GM19351 (cell line): Measurements from ENCODE around the gene PYDC1.
"Not testable (repeated sequence)": the region's sequence is repeated elsewhere in the genome, so short reads cannot be mapped to it uniquely, and the experiment has no call there.

Experiments
- ATAC-seq: cut with Tn5 transposase; IDR thresholded peaks from one replicate; pipeline ENCODE4 v1.9.1; 2021; ENCODE audit warnings: mild to moderate bottlenecking, moderate library complexity; ENCODE audit not compliant: unreplicated experiment

Gene PYDC1

GRCh38 chr16:31196324-31197088, 20.4 kb downstream of the PYDC1 start:
- no peak for ATAC-seq

GRCh38 chr16:31195861-31196260, 21.1 kb downstream of the PYDC1 start:
- not testable (repeated sequence) for ATAC-seq

GRCh38 chr16:31194898-31195297, 22.0 kb downstream of the PYDC1 start:
- ATAC-seq: no peak

DNA sequence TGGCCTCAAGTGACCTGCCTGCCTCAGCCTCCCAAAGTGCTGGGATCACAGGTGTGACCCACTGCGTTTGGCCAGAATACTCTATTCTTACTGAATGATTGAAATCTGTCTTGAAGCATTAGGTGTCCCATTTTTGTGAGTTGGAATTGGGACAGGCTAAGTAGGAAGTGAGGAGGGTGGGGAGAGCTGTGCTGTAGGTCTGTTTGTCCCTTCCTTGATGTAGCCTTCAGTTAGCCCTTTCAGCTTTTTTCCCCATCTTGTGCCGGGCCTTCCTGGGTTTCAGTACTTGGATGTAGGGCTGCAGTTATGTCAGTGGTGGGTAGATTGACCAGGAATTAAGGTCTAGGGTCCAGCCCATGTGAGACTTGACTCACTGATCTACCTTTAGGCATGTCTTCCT, 23.1 kb downstream of the PYDC1 start:
- no peak for ATAC-seq

GRCh38 chr16:31192856-31193642, 23.9 kb downstream of the PYDC1 start:
- no peak for ATAC-seq

GRCh38 chr16:31191697-31192428, 25.1 kb downstream of the PYDC1 start:
- ATAC-seq: no peak

DNA sequence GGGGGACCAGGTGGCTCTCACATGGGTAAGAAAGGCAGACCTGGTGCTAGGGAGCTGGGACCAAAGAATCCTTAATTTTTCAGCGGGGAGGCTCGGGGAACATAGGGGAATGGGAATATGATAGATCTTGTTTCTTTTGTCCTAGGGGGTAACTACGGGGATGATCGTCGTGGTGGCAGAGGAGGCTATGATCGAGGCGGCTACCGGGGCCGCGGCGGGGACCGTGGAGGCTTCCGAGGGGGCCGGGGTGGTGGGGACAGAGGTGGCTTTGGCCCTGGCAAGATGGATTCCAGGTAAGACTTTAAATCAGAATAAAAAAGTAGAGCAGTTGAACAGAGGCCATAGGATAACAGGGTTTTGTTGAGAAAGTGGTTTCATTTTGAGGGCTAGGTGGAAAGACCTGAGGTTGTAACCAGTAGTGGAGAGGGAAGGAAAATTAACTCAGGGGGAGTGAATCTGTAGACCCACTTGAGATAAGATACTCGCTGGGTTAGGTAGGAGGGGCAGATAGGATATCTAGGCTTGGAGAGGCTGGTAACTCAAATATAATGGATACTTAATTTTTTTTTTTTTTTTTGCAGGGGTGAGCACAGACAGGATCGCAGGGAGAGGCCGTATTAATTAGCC, 26.0 kb downstream of the PYDC1 start:
- ATAC-seq: no peak

DNA sequence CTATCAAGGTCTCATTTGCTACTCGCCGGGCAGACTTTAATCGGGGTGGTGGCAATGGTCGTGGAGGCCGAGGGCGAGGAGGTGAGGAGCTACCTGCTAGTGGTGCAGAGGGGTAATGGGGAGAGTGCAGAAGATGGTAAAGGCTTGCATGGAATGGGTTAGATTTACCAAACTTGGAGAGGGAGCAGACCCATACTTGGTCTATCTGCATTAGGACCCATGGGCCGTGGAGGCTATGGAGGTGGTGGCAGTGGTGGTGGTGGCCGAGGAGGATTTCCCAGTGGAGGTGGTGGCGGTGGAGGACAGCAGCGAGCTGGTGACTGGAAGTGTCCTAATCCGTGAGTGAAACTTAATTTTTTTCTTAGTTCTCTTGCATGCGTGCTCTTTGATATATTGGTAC, 26.9 kb downstream of the PYDC1 start:
- no peak for ATAC-seq

DNA sequence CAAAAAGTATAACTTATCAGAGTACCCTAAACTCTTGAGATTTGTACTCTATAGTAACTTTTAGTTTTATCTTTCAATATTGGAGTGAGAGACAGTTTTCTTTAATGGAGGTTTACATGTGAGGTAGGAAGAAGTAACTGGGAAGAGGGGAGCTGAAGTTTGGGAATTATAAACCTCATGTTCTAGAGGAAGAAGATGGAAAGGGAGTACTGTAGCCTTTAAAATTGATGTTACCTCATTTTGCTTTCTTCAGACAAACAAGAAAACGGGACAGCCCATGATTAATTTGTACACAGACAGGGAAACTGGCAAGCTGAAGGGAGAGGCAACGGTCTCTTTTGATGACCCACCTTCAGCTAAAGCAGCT, 27.5 kb downstream of the PYDC1 start:
- ATAC-seq: no peak

DNA sequence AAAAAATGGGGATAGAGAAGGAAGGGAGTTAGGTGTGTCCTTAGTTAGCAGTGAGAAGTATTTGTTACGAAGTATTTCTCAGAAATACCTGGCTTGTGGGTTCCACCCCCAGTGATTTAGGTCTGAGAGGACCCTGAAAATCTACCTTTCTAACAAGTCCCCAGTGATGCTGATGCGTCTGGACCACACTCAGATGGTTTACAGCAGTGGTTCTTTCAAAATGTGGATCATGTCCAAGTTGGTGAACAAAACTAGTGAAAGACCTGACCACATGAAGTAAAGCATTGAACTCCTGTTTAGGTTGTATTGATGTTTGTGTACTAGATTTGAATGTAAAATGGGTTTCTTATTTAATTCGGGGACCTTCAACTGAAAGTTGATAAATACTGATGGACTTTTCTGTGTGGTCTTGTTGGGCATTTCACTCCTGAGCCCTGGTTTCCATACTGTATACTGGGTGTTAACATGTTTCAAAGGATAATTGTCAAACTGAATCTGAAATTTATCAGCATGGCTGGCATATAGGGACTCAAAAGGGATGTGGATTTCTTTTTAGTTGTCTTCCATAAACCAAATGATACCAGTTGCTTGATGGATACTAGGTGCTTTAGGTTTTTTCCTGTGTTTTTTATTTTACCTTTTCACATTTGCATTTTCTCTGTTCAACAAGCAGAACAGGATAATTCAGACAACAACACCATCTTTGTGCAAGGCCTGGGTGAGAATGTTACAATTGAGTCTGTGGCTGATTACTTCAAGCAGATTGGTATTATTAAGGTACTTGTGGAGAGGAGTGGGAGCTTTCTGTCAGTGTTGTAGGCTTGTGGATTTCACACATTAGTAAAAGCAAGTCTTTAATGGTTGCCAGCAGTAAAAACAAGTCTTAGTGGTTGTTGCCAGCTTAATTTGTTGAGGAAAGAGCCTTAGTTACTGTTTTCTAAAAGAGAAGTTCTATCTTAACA, 28.2 kb downstream of the PYDC1 start:
- ATAC-seq: no peak

GRCh38 chr16:31187808-31188189, 29.1 kb downstream of the PYDC1 start:
- ATAC-seq: no peak

GRCh38 chr16:31186930-31187807, 29.8 kb downstream of the PYDC1 start:
- no peak for ATAC-seq

DNA sequence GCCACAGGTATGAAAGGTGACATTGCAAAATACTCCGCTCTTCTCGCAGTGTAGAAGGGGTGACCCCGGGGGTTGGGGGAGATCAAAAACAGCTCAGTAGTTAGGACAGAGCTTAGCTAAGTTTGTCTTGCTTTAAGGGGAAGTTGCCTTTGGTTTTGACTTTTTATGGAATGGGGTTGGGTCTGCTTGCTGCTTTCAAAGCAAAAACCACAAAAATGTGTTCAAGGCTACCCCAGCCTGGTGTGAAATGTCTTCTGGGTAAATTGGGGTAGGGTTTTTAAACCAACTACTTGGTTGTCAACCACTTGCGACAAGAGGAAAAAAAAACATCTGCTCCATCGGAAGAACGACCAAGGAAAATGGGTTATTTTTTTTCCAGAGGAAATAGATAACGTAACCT, 30.8 kb downstream of the PYDC1 start:
- ATAC-seq: no peak

DNA sequence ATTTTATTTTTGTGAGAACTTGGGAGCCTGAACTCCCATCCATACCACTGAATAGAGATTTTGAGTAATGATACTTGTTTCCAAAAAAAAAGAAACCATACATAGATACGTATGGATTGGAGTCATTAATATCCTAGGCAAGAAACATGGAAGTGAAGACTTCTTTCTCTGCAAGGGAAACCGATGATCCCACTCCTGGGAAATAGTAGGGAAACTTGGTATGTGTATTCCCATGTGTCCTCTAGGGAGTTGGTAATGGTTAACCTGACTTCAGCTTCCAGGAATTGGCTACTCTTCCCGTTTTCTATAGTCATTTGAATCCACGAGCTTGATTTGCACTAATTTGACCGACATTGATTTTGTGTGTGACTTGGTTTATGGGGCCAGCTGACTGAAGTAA, 31.6 kb downstream of the PYDC1 start:
- ATAC-seq: no peak

DNA sequence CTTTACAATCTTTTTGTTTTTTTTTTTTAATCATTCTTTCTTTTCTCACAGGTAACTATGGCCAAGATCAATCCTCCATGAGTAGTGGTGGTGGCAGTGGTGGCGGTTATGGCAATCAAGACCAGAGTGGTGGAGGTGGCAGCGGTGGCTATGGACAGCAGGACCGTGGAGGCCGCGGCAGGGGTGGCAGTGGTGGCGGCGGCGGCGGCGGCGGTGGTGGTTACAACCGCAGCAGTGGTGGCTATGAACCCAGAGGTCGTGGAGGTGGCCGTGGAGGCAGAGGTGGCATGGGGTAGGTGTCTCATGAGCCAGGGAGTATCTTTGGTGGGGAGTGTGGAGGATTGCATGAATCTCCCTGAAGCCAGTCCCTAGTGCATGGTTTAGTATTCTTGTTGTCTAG, 32.0 kb downstream of the PYDC1 start:
- no peak for ATAC-seq

DNA sequence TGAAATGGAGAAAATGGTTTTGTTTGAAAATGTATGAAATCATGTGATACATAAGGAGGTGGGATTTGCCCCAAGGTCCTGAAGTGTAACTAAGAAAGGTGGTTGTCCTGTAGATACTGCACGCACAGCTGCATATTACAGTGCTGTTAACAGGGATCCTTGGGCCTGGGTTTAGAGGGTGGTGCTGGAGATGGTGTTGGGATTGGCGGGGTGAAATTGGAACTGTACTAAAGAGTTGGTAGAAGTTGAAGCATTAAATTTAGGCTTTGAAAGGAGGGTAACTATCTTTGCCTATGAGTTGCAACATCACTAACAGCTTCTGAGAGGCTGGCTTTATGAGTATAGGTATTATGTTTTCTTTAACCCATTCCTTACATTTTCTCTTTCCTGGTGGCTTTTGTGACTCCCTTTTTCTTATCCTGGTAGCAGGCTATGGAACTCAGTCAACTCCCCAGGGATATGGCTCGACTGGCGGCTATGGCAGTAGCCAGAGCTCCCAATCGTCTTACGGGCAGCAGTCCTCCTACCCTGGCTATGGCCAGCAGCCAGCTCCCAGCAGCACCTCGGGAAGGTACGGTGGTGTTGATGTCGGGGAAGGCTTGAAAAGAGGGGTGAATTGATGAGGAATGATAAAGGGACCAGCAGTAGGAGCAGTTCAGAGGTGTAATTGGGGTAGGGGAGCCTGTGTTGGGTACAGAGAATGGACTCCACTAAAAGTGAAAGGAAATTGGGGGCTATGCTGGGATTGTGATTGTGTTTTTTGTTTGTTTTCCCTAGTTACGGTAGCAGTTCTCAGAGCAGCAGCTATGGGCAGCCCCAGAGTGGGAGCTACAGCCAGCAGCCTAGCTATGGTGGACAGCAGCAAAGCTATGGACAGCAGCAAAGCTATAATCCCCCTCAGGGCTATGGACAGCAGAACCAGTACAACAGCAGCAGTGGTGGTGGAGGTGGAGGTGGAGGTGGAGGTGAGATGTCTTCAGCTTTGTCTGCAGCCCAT, 33.2 kb downstream of the PYDC1 start:
- no peak for ATAC-seq

DNA sequence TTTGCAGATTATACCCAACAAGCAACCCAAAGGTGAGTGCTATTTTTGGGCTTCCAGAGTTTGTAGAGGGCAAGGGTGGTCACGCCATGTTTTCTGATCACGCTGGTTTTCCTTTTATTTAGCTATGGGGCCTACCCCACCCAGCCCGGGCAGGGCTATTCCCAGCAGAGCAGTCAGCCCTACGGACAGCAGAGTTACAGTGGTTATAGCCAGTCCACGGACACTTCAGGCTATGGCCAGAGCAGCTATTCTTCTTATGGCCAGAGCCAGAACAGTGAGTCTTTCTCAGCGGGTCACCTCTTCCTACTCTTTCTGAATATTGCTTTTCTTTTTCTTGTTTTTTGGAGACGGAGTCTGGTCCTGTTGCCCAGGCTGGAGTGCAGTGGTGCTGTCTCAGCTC, 34.5 kb downstream of the PYDC1 start:
- no peak for ATAC-seq
